SK-N-SH (cell line): ENCODE data around the gene OPA3.

Source experiments
- CTCF ChIP-seq: fragments of 200-600 bp; sonication (generic); IDR thresholded peaks from 2 replicates; pipeline ENCODE4 v1.6.1; 2017; ENCODE audit warnings: antibody characterized with exemption, mild to moderate bottlenecking, moderate library complexity
- ELF1 ChIP-seq: IDR thresholded peaks from 2 replicates; pipeline ENCODE4 v1.4.0; 2012
- GABPA ChIP-seq: IDR thresholded peaks from 2 replicates; pipeline ENCODE4 v1.4.0; 2012; ENCODE audit warnings: low read depth, mild to moderate bottlenecking
- JUND ChIP-seq: IDR thresholded peaks from 2 replicates; pipeline ENCODE4 v1.4.0; 2012
- NFIC ChIP-seq: IDR thresholded peaks from 2 replicates; pipeline ENCODE4 v1.4.0; 2012; ENCODE audit warnings: borderline replicate concordance
- NRF1 ChIP-seq: IDR thresholded peaks from 2 replicates; pipeline ENCODE4 v1.6.1; 2012; ENCODE audit warnings: low read depth, mild to moderate bottlenecking, low read length
- TAF1 ChIP-seq: IDR thresholded peaks from 2 replicates; pipeline ENCODE4 v1.6.1; 2012; ENCODE audit warnings: low read depth, mild to moderate bottlenecking, low read length, moderate library complexity, borderline replicate concordance
- YY1 ChIP-seq: IDR thresholded peaks from 2 replicates; pipeline ENCODE4 v1.4.0; 2012; ENCODE audit warnings: low read depth, mild to moderate bottlenecking
- ZBTB33 ChIP-seq: IDR thresholded peaks from 2 replicates; pipeline ENCODE4 v1.4.0; 2012; ENCODE audit warnings: low read depth, borderline replicate concordance

GRCh38 chr19:45615795-45616703, 31.4 kb upstream of the OPA3 start:
- TF ChIP-seq CTCF: no peak
- no peak for TF ChIP-seq JUND
- TF ChIP-seq GABPA: no peak
- TF ChIP-seq NRF1: no peak
- no peak for TF ChIP-seq YY1
- TF ChIP-seq TAF1: no peak
- no peak for TF ChIP-seq ELF1
- no peak for TF ChIP-seq ZBTB33
- TF ChIP-seq NFIC: no peak
